GM12878 (cell line): ENCODE data around the gene KRTAP3-2. TPM values are rescaled to one million over a fixed set of nuclear protein-coding genes. Genes with fewer than 3 reads are reported as not detected.

Source experiments
- ATAC-seq: fragments of 200-7000 bp; cut with Tn5 transposase; 3 replicates; pipeline ENCODE4 v1.9.1; 2020; ENCODE audit warnings: mild to moderate bottlenecking, moderate library complexity
- BruUV-seq: library from RNA; stranded (reverse); fragments of 400-500 nt; replicated peaks from 2 replicates; lab custom pipeline; 2021; lab: Mats Ljungman, UMichigan
- CTCF ChIA-PET: fragments of 300-600 bp; sonication (Branson Sonifier 250); formaldehyde crosslinking; extraction: SDS; loops from one replicate; lab custom pipeline; 2021; ENCODE audit warnings: inconsistent platforms; lab: Yijun Ruan, JAX
- POLR2A ChIA-PET: fragments of 350-600 bp; formaldehyde crosslinking; extraction: SDS; loops from one replicate; lab custom pipeline; 2021; ENCODE audit warnings: inconsistent platforms; lab: Charles Lee
- RAD21 ChIA-PET: fragments of 300-600 bp; sonication (Branson Sonifier 250); formaldehyde crosslinking; loops from one replicate; lab custom pipeline; 2023; ENCODE audit warnings: antibody characterized with exemption; ENCODE audit not compliant: unreplicated experiment; lab: Charles Lee
- SMC1A ChIA-PET: fragments of 300-600 bp; sonication (Branson Sonifier 250); formaldehyde crosslinking; loops from one replicate; lab custom pipeline; 2023; ENCODE audit not compliant: unreplicated experiment, uncharacterized antibody; lab: Charles Lee
- DNase-seq: peaks from one replicate; pipeline ENCODE4 v3.0.0-alpha.2; 2011; ENCODE audit warnings: low read depth, low spot score
- FAIRE-seq: peaks from 3 replicates; lab custom pipeline; 2011; peaks lifted over from hg19 to GRCh38; lab: Jason Lieb, UNC
- H2AFZ ChIP-seq: 2 replicates; pipeline ENCODE4 v1.6.0; 2011; ENCODE audit warnings: low read depth, low read length, control low read depth; ENCODE audit not compliant: control insufficient read depth
- H3K27ac ChIP-seq: 2 replicates; pipeline ENCODE4 v1.5.1; 2011; ENCODE audit warnings: control low read depth; ENCODE audit not compliant: control insufficient read depth, insufficient read depth
- H3K27me3 ChIP-seq, 2 experiments: replicated peaks in 1 of 2; 2 replicates each; pipeline versions ENCODE4 v1.6.0 to v1.6.1; 2011; ENCODE audit warnings: low read length in 1 of 2; ENCODE audit not compliant: control insufficient read depth in 2 of 2, insufficient read depth in 2 of 2
- H3K36me3 ChIP-seq, 2 experiments: 2 replicates each; pipeline ENCODE4 v1.5.1; 2011; ENCODE audit warnings: low read length in 1 of 2; ENCODE audit not compliant: control insufficient read depth in 2 of 2, insufficient read depth in 2 of 2
- H3K4me1 ChIP-seq: 2 replicates; pipeline ENCODE4 v1.6.1; 2011; ENCODE audit warnings: mild to moderate bottlenecking, low read length, moderate library complexity, mixed read lengths; ENCODE audit not compliant: control insufficient read depth, insufficient read depth
- H3K4me2 ChIP-seq: 2 replicates; pipeline ENCODE4 v1.6.0; 2011; ENCODE audit warnings: control low read depth; ENCODE audit not compliant: control insufficient read depth, insufficient read depth
- H3K4me3 ChIP-seq: fragments of 200-600 bp; sonication (generic); 2 replicates; pipeline ENCODE4 v1.5.1; 2016
- H3K79me2 ChIP-seq: 2 replicates; pipeline ENCODE4 v1.6.0; 2011; ENCODE audit warnings: low read length; ENCODE audit not compliant: control insufficient read depth, insufficient read depth
- H3K9ac ChIP-seq: 2 replicates; pipeline ENCODE4 v1.8.0; 2011; ENCODE audit warnings: low read length, control low read depth, mixed read lengths; ENCODE audit not compliant: control insufficient read depth, insufficient read depth
- H3K9me3 ChIP-seq: replicated peaks from 3 replicates; pipeline ENCODE4 v1.5.1; 2011; ENCODE audit warnings: mild to moderate bottlenecking, low read length; ENCODE audit not compliant: control insufficient read depth, insufficient read depth
- H4K20me1 ChIP-seq: 2 replicates; pipeline ENCODE4 v1.6.0; 2011; ENCODE audit not compliant: control insufficient read depth, insufficient read depth
- FOXK2 ChIP-seq: fragments of 450-650 bp; IDR thresholded peaks from 2 replicates; pipeline ENCODE4 v1.6.1; 2017; ENCODE audit warnings: mild to moderate bottlenecking, moderate library complexity
- KDM1A ChIP-seq: fragments of 200-600 bp; sonication (generic); IDR thresholded peaks from 2 replicates; pipeline ENCODE4 v1.6.1; 2016; ENCODE audit warnings: borderline replicate concordance
- MYC ChIP-seq: IDR thresholded peaks from 2 replicates; pipeline ENCODE4 v1.6.1; 2011; ENCODE audit warnings: mild to moderate bottlenecking, low read length, moderate library complexity, inconsistent platforms; ENCODE audit not compliant: insufficient read depth, insufficient replicate concordance, insufficient read length, severe bottlenecking
- NR2C1 ChIP-seq: fragments of 450-650 bp; IDR thresholded peaks from 2 replicates; pipeline ENCODE4 v1.6.1; 2017; ENCODE audit warnings: antibody characterized with exemption, mild to moderate bottlenecking, moderate library complexity
- NR2C2 ChIP-seq: IDR thresholded peaks from 2 replicates; pipeline ENCODE4 v1.6.1; 2011; ENCODE audit warnings: borderline replicate concordance, low read depth; ENCODE audit not compliant: control insufficient read depth, insufficient read length
- PAX5 ChIP-seq: IDR thresholded peaks from 2 replicates; pipeline ENCODE4 v1.6.1; 2011; ENCODE audit warnings: low read depth, low read length, borderline replicate concordance
- POU2F2 ChIP-seq: IDR thresholded peaks from 3 replicates; pipeline ENCODE4 v1.6.1; 2011; ENCODE audit warnings: low read depth, mild to moderate bottlenecking, low read length, borderline replicate concordance
- RB1 ChIP-seq: fragments of 450-650 bp; formaldehyde crosslinking; IDR thresholded peaks from 2 replicates; pipeline ENCODE4 v1.6.1; 2017; ENCODE audit warnings: mild to moderate bottlenecking, borderline replicate concordance
- RCOR1 ChIP-seq: conservative IDR thresholded peaks from 2 replicates; pipeline ENCODE4 v1.6.1; 2012; ENCODE audit warnings: low read depth, low read length, improper control_type of control experiment
- SIN3A ChIP-seq: IDR thresholded peaks from 2 replicates; pipeline ENCODE4 v1.6.1; 2012; ENCODE audit warnings: low read depth, low read length, improper control_type of control experiment
- STAT3 ChIP-seq: IDR thresholded peaks from 2 replicates; pipeline ENCODE4 v1.6.1; 2011; ENCODE audit warnings: low read depth, low read length, improper control_type of control experiment
- ZNF24 ChIP-seq: fragments of 450-650 bp; IDR thresholded peaks from 2 replicates; pipeline ENCODE4 v1.6.1; 2017; ENCODE audit warnings: antibody characterized with exemption, mild to moderate bottlenecking
- ZSCAN29 ChIP-seq: fragments of 450-650 bp; IDR thresholded peaks from 2 replicates; pipeline ENCODE4 v1.6.1; 2017; ENCODE audit warnings: mild to moderate bottlenecking, moderate library complexity
- WGBS: methylation state at CpG from one replicate; pipeline ENCODE4 v1.1.6; 2016; ENCODE audit warnings: low lambda C conversion rate; ENCODE audit not compliant: insufficient replicate concordance, insufficient coverage; ENCODE audit errors: missing lambda C conversion rate; 5-methylcytosine and 5-hydroxymethylcytosine counted together
- in situ Hi-C: fragments of 300-500 bp; cut with MboI; formaldehyde crosslinking; loops from 9 replicates; pipeline ENCODE4 v1.14.3; 2018; ENCODE audit warnings: mixed read lengths
- intact Hi-C: fragments of 100-400 bp; cut with micrococcal nuclease; formaldehyde crosslinking; loops from one replicate; pipeline ENCODE4 v1.14.2; 2022; ENCODE audit not compliant: unreplicated experiment
- polyA plus RNA-seq, 11 experiments: library from polyadenylated mRNA; depleted of rRNA in 4 of 11; unstranded in 6 of 11; stranded (reverse) in 5 of 11; fragments of >200 nt; fragmentation: Nextera tagmentation in 4 of 11; fragmentation: Illumina TruSeq in 1 of 11; extraction: Ambion mirVana in 4 of 11; extraction: Trizol in 1 of 11; gene quantifications; 1 replicate in 1 of 11; 2 replicates in 10 of 11; pipeline versions ENCODE4 v1.2.1 to v1.2.3, GENCODE V29; 2011 to 2016; ENCODE audit warnings: inconsistent platforms in 2 of 11, missing spikeins in 2 of 11, low read depth in 1 of 11
- total RNA-seq, 4 experiments: library from RNA; depleted of rRNA in 3 of 4; stranded (reverse); fragments of >200 nt in 3 of 4; fragmentation: Illumina TruSeq in 1 of 4; extraction: Trizol in 1 of 4; gene quantifications; 2 replicates each; pipeline versions ENCODE4 v1.2.1 to v1.2.3, GENCODE V29; 2013 to 2021
- TF ChIP-seq, protein P1 (sequence below): IDR thresholded peaks from 2 replicates; pipeline ENCODE4 v1.6.1; 2011; ENCODE audit warnings: low read depth, low read length, improper control_type of control experiment, borderline replicate concordance
- TF ChIP-seq, protein P2 (sequence below): fragments of 450-650 bp; IDR thresholded peaks from 2 replicates; pipeline ENCODE4 v1.6.1; 2017; ENCODE audit warnings: mild to moderate bottlenecking, moderate library complexity
- TF ChIP-seq, protein P3 (sequence below): fragments of 150-350 bp; IDR thresholded peaks from 2 replicates; pipeline ENCODE4 v1.6.1; 2016; ENCODE audit warnings: low read depth, low read length

The KRTAP3-2 gene
- total and polyA plus RNA-seq, 10 of the 15 experiments (the other 5 are each of a cell fraction or from before 2014, with no cell fraction given) = not detected

DNA sequence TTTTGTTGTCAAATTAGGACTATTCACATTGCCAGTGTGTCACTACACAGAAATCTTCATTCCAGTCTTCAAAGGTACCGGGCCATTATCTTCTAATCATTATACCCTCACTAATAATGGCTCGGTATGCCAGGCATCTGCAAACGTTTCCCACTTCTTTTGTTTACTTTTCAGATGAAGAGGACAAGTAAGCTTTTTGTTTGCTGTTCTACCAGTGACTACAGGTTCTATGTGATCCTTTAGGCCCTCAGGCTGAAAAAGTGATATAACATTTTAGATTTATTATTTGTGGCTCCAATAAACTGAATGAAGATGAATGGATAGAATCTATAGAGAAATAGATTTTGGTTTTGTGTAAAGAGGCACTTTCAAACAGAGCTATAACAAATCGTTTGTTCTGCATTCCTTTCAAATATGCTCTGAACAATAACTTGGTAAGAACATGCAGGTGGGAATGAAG is 9.6 kb upstream of the KRTAP3-2 start:
- intact Hi-C loops (no loop called here), in situ Hi-C loops (no loop called here)
- H3K27me3 ChIP-seq = peaks cover 0 to 3% of the 10 kb centered on the region in 2 experiments; a peak in 2 of 4 replicates
- no peaks in the 10 kb centered on the region for H4K20me1 ChIP-seq
- no peaks in the 10 kb centered on the region for H3K4me1 ChIP-seq
- no peaks in the 10 kb centered on the region for H3K9me3 ChIP-seq
- no peak overlapping the region for H3K4me2 ChIP-seq
- DNase-seq = no peak
- POLR2A ChIA-PET = no interaction called here
- CTCF ChIA-PET = interaction anchor here (0.8 kb wide), 1 partner anchor 45 kb away, joined by 3 read pairs; no protein-coding TSS in a partner anchor
- no peak overlapping the region for H2AFZ ChIP-seq
- RAD21 ChIA-PET = no interaction called here
- no peak overlapping the region for H3K27ac ChIP-seq
- no peak for FAIRE-seq
- SMC1A ChIA-PET = no interaction called here
- H3K4me3 ChIP-seq = no peak overlapping the region
- H3K9ac ChIP-seq = no peak overlapping the region
- H3K79me2 ChIP-seq = no peaks in the 10 kb centered on the region
- H3K36me3 ChIP-seq = no peaks in the 10 kb centered on the region
- no TSS peak for BruUV-seq
- 4% methylated on average over 4 of the region's 4 CpGs for WGBS
- no peak for ATAC-seq
- TF ChIP-seq RB1 (no peak), ZNF24 (no peak), PAX5 (no peak), MYC (no peak), ZSCAN29 (no peak), NR2C2 (no peak), NR2C1 (no peak), KDM1A (no peak), STAT3 (no peak), SIN3A (no peak), RCOR1 (no peak), FOXK2 (no peak), POU2F2 (no peak)
- TF ChIP-seq, protein P1, sequence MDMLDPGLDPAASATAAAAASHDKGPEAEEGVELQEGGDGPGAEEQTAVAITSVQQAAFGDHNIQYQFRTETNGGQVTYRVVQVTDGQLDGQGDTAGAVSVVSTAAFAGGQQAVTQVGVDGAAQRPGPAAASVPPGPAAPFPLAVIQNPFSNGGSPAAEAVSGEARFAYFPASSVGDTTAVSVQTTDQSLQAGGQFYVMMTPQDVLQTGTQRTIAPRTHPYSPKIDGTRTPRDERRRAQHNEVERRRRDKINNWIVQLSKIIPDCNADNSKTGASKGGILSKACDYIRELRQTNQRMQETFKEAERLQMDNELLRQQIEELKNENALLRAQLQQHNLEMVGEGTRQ = no peak
- TF ChIP-seq, protein P2, sequence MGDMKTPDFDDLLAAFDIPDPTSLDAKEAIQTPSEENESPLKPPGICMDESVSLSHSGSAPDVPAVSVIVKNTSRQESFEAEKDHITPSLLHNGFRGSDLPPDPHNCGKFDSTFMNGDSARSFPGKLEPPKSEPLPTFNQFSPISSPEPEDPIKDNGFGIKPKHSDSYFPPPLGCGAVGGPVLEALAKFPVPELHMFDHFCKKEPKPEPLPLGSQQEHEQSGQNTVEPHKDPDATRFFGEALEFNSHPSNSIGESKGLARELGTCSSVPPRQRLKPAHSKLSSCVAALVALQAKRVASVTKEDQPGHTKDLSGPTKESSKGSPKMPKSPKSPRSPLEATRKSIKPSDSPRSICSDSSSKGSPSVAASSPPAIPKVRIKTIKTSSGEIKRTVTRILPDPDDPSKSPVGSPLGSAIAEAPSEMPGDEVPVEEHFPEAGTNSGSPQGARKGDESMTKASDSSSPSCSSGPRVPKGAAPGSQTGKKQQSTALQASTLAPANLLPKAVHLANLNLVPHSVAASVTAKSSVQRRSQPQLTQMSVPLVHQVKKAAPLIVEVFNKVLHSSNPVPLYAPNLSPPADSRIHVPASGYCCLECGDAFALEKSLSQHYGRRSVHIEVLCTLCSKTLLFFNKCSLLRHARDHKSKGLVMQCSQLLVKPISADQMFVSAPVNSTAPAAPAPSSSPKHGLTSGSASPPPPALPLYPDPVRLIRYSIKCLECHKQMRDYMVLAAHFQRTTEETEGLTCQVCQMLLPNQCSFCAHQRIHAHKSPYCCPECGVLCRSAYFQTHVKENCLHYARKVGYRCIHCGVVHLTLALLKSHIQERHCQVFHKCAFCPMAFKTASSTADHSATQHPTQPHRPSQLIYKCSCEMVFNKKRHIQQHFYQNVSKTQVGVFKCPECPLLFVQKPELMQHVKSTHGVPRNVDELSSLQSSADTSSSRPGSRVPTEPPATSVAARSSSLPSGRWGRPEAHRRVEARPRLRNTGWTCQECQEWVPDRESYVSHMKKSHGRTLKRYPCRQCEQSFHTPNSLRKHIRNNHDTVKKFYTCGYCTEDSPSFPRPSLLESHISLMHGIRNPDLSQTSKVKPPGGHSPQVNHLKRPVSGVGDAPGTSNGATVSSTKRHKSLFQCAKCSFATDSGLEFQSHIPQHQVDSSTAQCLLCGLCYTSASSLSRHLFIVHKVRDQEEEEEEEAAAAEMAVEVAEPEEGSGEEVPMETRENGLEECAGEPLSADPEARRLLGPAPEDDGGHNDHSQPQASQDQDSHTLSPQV = no peak
- TF ChIP-seq, protein P3, sequence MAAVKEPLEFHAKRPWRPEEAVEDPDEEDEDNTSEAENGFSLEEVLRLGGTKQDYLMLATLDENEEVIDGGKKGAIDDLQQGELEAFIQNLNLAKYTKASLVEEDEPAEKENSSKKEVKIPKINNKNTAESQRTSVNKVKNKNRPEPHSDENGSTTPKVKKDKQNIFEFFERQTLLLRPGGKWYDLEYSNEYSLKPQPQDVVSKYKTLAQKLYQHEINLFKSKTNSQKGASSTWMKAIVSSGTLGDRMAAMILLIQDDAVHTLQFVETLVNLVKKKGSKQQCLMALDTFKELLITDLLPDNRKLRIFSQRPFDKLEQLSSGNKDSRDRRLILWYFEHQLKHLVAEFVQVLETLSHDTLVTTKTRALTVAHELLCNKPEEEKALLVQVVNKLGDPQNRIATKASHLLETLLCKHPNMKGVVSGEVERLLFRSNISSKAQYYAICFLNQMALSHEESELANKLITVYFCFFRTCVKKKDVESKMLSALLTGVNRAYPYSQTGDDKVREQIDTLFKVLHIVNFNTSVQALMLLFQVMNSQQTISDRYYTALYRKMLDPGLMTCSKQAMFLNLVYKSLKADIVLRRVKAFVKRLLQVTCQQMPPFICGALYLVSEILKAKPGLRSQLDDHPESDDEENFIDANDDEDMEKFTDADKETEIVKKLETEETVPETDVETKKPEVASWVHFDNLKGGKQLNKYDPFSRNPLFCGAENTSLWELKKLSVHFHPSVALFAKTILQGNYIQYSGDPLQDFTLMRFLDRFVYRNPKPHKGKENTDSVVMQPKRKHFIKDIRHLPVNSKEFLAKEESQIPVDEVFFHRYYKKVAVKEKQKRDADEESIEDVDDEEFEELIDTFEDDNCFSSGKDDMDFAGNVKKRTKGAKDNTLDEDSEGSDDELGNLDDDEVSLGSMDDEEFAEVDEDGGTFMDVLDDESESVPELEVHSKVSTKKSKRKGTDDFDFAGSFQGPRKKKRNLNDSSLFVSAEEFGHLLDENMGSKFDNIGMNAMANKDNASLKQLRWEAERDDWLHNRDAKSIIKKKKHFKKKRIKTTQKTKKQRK = no peak
